Ishikawa (cell line): Measurements from ENCODE around the gene CCSER2.

Experiments used
- EGR1 ChIP-seq: IDR thresholded peaks from 2 replicates; pipeline ENCODE4 v1.6.1; 2012
- EP300 ChIP-seq: IDR thresholded peaks from 2 replicates; pipeline ENCODE4 v1.6.1; 2012; ENCODE audit warnings: borderline replicate concordance
- RAD21 ChIP-seq: IDR thresholded peaks from 2 replicates; pipeline ENCODE4 v1.6.1; 2012; ENCODE audit warnings: low read depth
- TAF1 ChIP-seq: IDR thresholded peaks from 2 replicates; pipeline ENCODE4 v1.6.1; 2012; ENCODE audit warnings: low read depth, mild to moderate bottlenecking
- TCF12 ChIP-seq: IDR thresholded peaks from 2 replicates; pipeline ENCODE4 v1.6.1; 2012; ENCODE audit warnings: low read depth
- TEAD4 ChIP-seq: IDR thresholded peaks from 2 replicates; pipeline ENCODE4 v1.6.1; 2012
- YY1 ChIP-seq: IDR thresholded peaks from 2 replicates; pipeline ENCODE4 v1.6.1; 2012; ENCODE audit warnings: low read depth
- TF ChIP-seq, protein P1 (sequence below): IDR thresholded peaks from 2 replicates; pipeline ENCODE4 v1.6.1; 2012
- TF ChIP-seq, protein P2 (sequence below): IDR thresholded peaks from 2 replicates; pipeline ENCODE4 v1.6.1; 2012; ENCODE audit warnings: low read depth, mild to moderate bottlenecking

DNA sequence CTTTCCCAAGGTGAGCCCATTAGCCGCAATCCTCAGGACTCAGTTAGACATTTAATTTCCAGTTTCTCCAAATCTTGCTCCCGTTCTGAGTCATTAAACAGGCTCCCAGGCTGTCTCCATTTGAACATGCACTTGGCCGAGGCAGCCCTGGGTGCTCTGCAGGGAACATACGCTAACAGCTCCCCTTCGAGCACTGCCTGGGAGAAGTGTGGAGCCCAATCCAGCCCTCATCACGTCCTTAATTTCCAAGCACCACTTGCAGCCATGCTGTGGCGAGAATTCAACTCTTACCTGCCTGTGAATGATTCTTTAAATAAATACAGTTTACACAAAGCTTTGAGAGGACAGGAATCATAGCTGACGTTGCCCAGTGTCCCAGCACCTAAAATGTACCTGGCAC is 218.2 kb downstream of the CCSER2 start:
- TF ChIP-seq YY1 (no peak), TEAD4 (no peak), TAF1 (no peak), EP300 (no peak), RAD21 (no peak), TCF12 (no peak), EGR1 (no peak)
- TF ChIP-seq, protein P1, sequence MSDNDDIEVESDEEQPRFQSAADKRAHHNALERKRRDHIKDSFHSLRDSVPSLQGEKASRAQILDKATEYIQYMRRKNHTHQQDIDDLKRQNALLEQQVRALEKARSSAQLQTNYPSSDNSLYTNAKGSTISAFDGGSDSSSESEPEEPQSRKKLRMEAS: no peak
- TF ChIP-seq, protein P2, sequence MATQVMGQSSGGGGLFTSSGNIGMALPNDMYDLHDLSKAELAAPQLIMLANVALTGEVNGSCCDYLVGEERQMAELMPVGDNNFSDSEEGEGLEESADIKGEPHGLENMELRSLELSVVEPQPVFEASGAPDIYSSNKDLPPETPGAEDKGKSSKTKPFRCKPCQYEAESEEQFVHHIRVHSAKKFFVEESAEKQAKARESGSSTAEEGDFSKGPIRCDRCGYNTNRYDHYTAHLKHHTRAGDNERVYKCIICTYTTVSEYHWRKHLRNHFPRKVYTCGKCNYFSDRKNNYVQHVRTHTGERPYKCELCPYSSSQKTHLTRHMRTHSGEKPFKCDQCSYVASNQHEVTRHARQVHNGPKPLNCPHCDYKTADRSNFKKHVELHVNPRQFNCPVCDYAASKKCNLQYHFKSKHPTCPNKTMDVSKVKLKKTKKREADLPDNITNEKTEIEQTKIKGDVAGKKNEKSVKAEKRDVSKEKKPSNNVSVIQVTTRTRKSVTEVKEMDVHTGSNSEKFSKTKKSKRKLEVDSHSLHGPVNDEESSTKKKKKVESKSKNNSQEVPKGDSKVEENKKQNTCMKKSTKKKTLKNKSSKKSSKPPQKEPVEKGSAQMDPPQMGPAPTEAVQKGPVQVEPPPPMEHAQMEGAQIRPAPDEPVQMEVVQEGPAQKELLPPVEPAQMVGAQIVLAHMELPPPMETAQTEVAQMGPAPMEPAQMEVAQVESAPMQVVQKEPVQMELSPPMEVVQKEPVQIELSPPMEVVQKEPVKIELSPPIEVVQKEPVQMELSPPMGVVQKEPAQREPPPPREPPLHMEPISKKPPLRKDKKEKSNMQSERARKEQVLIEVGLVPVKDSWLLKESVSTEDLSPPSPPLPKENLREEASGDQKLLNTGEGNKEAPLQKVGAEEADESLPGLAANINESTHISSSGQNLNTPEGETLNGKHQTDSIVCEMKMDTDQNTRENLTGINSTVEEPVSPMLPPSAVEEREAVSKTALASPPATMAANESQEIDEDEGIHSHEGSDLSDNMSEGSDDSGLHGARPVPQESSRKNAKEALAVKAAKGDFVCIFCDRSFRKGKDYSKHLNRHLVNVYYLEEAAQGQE: no peak
